Neural progenitor cell (in vitro differentiated cells): ENCODE data around the gene PCLO. TPM values are rescaled to one million over a fixed set of nuclear protein-coding genes. Genes with fewer than 3 reads are reported as not detected.
"Not testable (repeated sequence)": the region's sequence is repeated elsewhere in the genome, so short reads cannot be mapped to it uniquely, and the experiment has no call there.

ENCODE experiments used
- DNase-seq: peaks from one replicate; pipeline ENCODE4 v3.0.0-alpha.2; 2016; ENCODE audit warnings: low spot score
- H2AFZ ChIP-seq: fragments of 200-600 bp; sonication (generic); replicated peaks from 2 replicates; pipeline ENCODE4 v1.6.1; 2016; ENCODE audit warnings: antibody characterized with exemption
- H3F3A ChIP-seq: fragments of 200-600 bp; sonication (generic); 2 replicates; pipeline ENCODE4 v1.6.1; 2016; ENCODE audit warnings: antibody characterized with exemption, low read depth
- H3K27ac ChIP-seq: fragments of 200-600 bp; sonication (generic); 2 replicates; pipeline ENCODE4 v1.5.1; 2016; ENCODE audit warnings: mild to moderate bottlenecking
- H3K27me3 ChIP-seq: fragments of 200-600 bp; sonication (generic); 2 replicates; pipeline ENCODE4 v1.6.1; 2016; ENCODE audit warnings: mild to moderate bottlenecking, moderate library complexity
- H3K36me3 ChIP-seq: fragments of 200-600 bp; sonication (generic); 2 replicates; pipeline ENCODE4 v1.5.1; 2016
- H3K4me1 ChIP-seq: fragments of 200-600 bp; sonication (generic); 2 replicates; pipeline ENCODE4 v1.6.1; 2016; ENCODE audit warnings: mixed run types
- H3K4me2 ChIP-seq: fragments of 200-600 bp; sonication (generic); 2 replicates; pipeline ENCODE4 v1.6.1; 2016
- H3K4me3 ChIP-seq: fragments of 200-600 bp; sonication (generic); 2 replicates; pipeline ENCODE4 v1.5.1; 2016
- H3K79me2 ChIP-seq: fragments of 200-600 bp; sonication (generic); 2 replicates; pipeline ENCODE4 v1.6.1; 2016; ENCODE audit warnings: low read depth
- H3K9ac ChIP-seq: fragments of 200-600 bp; sonication (generic); 2 replicates; pipeline ENCODE4 v1.6.1; 2016
- H3K9me3 ChIP-seq: fragments of 200-600 bp; sonication (generic); 2 replicates; pipeline ENCODE4 v1.5.1; 2016; ENCODE audit warnings: low read depth
- H4K20me1 ChIP-seq: fragments of 200-600 bp; sonication (generic); 2 replicates; pipeline ENCODE4 v1.6.1; 2016; ENCODE audit warnings: low read depth
- H3K27ac Mint-ChIP-seq: 3 replicates; pipeline ENCODE4 v1.8.0; 2021; ENCODE audit warnings: mixed read lengths
- H3K27me3 Mint-ChIP-seq: 2 replicates; pipeline ENCODE4 v1.8.0; 2022; ENCODE audit warnings: low read depth, mild to moderate bottlenecking, inconsistent platforms, moderate library complexity, mixed read lengths; ENCODE audit not compliant: insufficient read depth
- H3K36me3 Mint-ChIP-seq: 3 replicates; pipeline ENCODE4 v1.8.0; 2021; ENCODE audit warnings: mixed read lengths
- H3K4me1 Mint-ChIP-seq: 3 replicates; pipeline ENCODE4 v1.8.0; 2021; ENCODE audit warnings: mixed read lengths
- H3K4me3 Mint-ChIP-seq: 3 replicates; pipeline ENCODE4 v1.8.0; 2021; ENCODE audit warnings: mild to moderate bottlenecking, moderate library complexity, mixed read lengths
- H3K9me3 Mint-ChIP-seq: 3 replicates; pipeline ENCODE4 v1.8.0; 2020; ENCODE audit warnings: mixed read lengths
- EZH2 ChIP-seq: fragments of 200-600 bp; sonication (generic); IDR thresholded peaks from 2 replicates; pipeline ENCODE4 v1.6.1; 2017; ENCODE audit warnings: antibody characterized with exemption, mild to moderate bottlenecking, moderate library complexity
- EZH2phosphoT487 ChIP-seq: fragments of 200-600 bp; sonication (generic); IDR thresholded peaks from 2 replicates; pipeline ENCODE4 v1.6.1; 2017; ENCODE audit warnings: antibody characterized with exemption
- total RNA-seq: library from RNA; depleted of rRNA; stranded (reverse); fragments of >200 nt; gene quantifications from 2 replicates; pipeline ENCODE4 v1.2.3, GENCODE V29; 2015; ENCODE audit warnings: low replicate concordance
- TF ChIP-seq, protein P1 (sequence below): fragments of 200-600 bp; sonication (generic); IDR thresholded peaks from 2 replicates; pipeline ENCODE4 v1.5.1; 2017; ENCODE audit warnings: antibody characterized with exemption, mild to moderate bottlenecking

PCLO gene
- total RNA-seq, 1 donor from 2014 or later: 2.0 TPM

DNA sequence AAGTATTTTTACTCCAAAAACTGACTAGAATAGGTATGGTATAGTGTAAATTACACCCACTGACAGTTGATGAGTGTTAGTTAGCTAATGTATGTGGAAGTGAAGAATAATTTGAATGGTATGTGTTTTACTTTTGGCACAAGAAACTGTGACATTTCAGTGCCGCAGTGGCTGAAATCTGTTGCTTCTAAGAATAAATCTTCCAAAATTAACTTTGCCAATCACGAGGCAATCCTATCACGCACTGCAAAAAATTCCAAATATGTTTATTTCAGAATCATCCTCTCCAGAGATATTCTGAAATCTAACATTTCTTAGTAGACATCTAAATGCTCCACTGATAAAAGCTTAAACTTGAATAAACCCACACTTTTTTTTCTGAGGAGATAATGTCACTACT lies 61.2 kb downstream of the PCLO start:
- H3K9me3 Mint-ChIP-seq: no peaks in the 10 kb centered on the region
- no peaks in the 10 kb centered on the region for H3F3A ChIP-seq
- DNase-seq: no peak
- peaks cover 4% of the 10 kb centered on the region for H3K4me1 Mint-ChIP-seq
- H3K27ac Mint-ChIP-seq: no peak overlapping the region
- no peak overlapping the region for H3K4me3 Mint-ChIP-seq
- H3K27me3 ChIP-seq: no peaks in the 10 kb centered on the region
- H3K9me3 ChIP-seq: no peaks in the 10 kb centered on the region
- no peaks in the 10 kb centered on the region for H3K27me3 Mint-ChIP-seq
- H3K27ac ChIP-seq: no peak overlapping the region
- H2AFZ ChIP-seq: no peak overlapping the region
- no peaks in the 10 kb centered on the region for H3K4me1 ChIP-seq
- no peak overlapping the region for H3K9ac ChIP-seq
- H3K36me3 ChIP-seq: no peaks in the 10 kb centered on the region
- H4K20me1 ChIP-seq: no peaks in the 10 kb centered on the region
- H3K4me3 ChIP-seq: no peak overlapping the region
- H3K4me2 ChIP-seq: no peak overlapping the region
- H3K79me2 ChIP-seq: no peaks in the 10 kb centered on the region
- no peak for TF ChIP-seq EZH2
- TF ChIP-seq, protein P1, sequence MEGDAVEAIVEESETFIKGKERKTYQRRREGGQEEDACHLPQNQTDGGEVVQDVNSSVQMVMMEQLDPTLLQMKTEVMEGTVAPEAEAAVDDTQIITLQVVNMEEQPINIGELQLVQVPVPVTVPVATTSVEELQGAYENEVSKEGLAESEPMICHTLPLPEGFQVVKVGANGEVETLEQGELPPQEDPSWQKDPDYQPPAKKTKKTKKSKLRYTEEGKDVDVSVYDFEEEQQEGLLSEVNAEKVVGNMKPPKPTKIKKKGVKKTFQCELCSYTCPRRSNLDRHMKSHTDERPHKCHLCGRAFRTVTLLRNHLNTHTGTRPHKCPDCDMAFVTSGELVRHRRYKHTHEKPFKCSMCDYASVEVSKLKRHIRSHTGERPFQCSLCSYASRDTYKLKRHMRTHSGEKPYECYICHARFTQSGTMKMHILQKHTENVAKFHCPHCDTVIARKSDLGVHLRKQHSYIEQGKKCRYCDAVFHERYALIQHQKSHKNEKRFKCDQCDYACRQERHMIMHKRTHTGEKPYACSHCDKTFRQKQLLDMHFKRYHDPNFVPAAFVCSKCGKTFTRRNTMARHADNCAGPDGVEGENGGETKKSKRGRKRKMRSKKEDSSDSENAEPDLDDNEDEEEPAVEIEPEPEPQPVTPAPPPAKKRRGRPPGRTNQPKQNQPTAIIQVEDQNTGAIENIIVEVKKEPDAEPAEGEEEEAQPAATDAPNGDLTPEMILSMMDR: no peak
- TF ChIP-seq EZH2phosphoT487: no peak
- no peaks in the 10 kb centered on the region for H3K36me3 Mint-ChIP-seq

DNA sequence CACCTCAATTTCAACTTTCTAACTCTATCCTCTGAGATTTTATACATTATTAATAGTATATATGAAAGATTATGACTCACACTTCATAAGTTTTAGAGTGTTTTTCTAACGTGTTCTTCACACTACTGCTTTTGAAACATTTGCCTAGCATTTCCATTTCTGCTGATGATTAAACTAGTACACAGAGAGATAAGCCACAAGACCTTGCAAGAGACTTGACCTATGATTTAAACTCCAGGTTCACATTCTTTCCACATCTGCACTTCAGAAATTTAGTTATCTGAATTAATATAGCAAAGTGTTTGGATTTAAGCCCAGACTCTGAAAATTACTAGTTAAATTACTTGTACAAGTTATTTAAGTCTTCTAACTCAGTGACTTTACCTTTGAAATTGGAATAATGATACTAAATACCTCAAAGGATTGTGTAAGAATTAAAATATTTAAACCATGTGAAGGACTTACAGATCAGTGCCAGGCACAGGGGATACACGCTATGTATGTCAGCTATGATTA lies 66.6 kb downstream of the PCLO start:
- Histone ChIP-seq H3K9me3 (no peaks in the 10 kb centered on the region), H3K79me2 (no peaks in the 10 kb centered on the region), H3F3A (no peaks in the 10 kb centered on the region), H3K9ac (no peak overlapping the region), H3K4me1 (no peaks in the 10 kb centered on the region), H4K20me1 (no peaks in the 10 kb centered on the region), H3K36me3 (no peaks in the 10 kb centered on the region), H3K4me2 (no peak overlapping the region), H3K27me3 (no peaks in the 10 kb centered on the region), H2AFZ (no peak overlapping the region), H3K27ac (no peak overlapping the region), H3K4me3 (no peak overlapping the region)
- DNase-seq: no peak
- Mint-ChIP-seq H3K36me3 (no peaks in the 10 kb centered on the region), H3K4me3 (no peak overlapping the region), H3K4me1 (no peaks in the 10 kb centered on the region), H3K27ac (no peak overlapping the region), H3K9me3 (peaks cover 5% of the 10 kb centered on the region), H3K27me3 (no peaks in the 10 kb centered on the region)
- TF ChIP-seq EZH2phosphoT487 (no peak), EZH2 (no peak)
- TF ChIP-seq, protein P1: no peak

DNA sequence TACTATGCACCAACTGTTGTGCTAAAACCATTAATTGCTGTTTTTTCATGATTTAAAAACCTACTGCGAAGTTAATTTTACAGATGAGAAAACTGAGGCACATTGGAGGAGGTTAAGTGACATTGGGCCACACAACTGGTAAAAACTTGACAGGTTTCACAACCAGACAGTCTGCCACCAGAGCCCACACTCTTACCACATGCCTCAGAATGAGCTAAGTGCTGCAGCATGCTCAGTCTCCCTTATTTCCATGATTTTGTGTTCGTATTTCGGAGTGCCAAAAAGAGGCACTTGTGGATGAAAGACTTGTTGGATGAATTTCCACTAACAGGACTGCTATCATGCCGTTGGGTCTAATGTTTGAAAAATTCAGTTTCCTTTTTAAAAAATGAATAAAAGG lies 77.4 kb downstream of the PCLO start:
- no peak overlapping the region for H3K9ac ChIP-seq
- H3K9me3 ChIP-seq: no peaks in the 10 kb centered on the region
- peaks cover 2% of the 10 kb centered on the region for H3K27me3 Mint-ChIP-seq
- no peaks in the 10 kb centered on the region for H3K79me2 ChIP-seq
- H3K27me3 ChIP-seq: no peaks in the 10 kb centered on the region
- H3K4me1 ChIP-seq: no peaks in the 10 kb centered on the region
- H2AFZ ChIP-seq: no peak overlapping the region
- no peak overlapping the region for H3K27ac ChIP-seq
- no peaks in the 10 kb centered on the region for H4K20me1 ChIP-seq
- no peaks in the 10 kb centered on the region for H3K36me3 ChIP-seq
- no peak for DNase-seq
- H3F3A ChIP-seq: no peaks in the 10 kb centered on the region
- no peak overlapping the region for H3K4me2 ChIP-seq
- no peak overlapping the region for H3K27ac Mint-ChIP-seq
- H3K36me3 Mint-ChIP-seq: no peaks in the 10 kb centered on the region
- no peaks in the 10 kb centered on the region for H3K9me3 Mint-ChIP-seq
- H3K4me3 Mint-ChIP-seq: no peak overlapping the region
- H3K4me1 Mint-ChIP-seq: no peaks in the 10 kb centered on the region
- no peak overlapping the region for H3K4me3 ChIP-seq
- no peak for TF ChIP-seq EZH2
- no peak for TF ChIP-seq EZH2phosphoT487
- TF ChIP-seq, protein P1: no peak

DNA sequence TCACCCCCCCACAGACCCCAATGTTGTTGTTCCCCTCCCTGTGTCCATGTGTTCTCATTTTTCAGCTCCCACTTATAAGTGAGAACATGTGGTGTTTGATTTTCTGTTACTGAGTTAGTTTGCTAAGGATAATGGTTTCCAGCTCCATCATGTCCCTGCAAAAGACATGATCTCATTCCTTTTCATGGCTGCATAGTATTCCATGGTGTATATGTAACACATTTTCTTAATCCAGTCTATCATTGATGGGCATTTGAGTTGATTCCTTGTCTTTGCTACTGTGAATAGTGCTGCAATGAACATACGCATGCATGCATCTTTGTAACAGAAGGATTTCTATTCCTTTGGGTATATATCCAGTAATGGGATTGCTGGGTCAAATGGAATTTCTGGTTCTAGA lies 82.8 kb downstream of the PCLO start:
- H3K4me3 Mint-ChIP-seq, H3K9me3 Mint-ChIP-seq, H3K9me3 ChIP-seq, H3F3A ChIP-seq, H2AFZ ChIP-seq, H4K20me1 ChIP-seq, H3K27me3 Mint-ChIP-seq, H3K27ac ChIP-seq, H3K4me2 ChIP-seq, H3K4me1 ChIP-seq, H3K79me2 ChIP-seq, DNase-seq, H3K4me3 ChIP-seq, H3K9ac ChIP-seq, H3K36me3 ChIP-seq, H3K4me1 Mint-ChIP-seq, H3K36me3 Mint-ChIP-seq, H3K27me3 ChIP-seq, H3K27ac Mint-ChIP-seq: not testable (repeated sequence)
